Measurements from ENCODE around the gene ABI2.
"Not testable (repeated sequence)": the region's sequence is repeated elsewhere in the genome, so short reads cannot be mapped to it uniquely, and the experiment has no call there.

ABI2 gene

DNA sequence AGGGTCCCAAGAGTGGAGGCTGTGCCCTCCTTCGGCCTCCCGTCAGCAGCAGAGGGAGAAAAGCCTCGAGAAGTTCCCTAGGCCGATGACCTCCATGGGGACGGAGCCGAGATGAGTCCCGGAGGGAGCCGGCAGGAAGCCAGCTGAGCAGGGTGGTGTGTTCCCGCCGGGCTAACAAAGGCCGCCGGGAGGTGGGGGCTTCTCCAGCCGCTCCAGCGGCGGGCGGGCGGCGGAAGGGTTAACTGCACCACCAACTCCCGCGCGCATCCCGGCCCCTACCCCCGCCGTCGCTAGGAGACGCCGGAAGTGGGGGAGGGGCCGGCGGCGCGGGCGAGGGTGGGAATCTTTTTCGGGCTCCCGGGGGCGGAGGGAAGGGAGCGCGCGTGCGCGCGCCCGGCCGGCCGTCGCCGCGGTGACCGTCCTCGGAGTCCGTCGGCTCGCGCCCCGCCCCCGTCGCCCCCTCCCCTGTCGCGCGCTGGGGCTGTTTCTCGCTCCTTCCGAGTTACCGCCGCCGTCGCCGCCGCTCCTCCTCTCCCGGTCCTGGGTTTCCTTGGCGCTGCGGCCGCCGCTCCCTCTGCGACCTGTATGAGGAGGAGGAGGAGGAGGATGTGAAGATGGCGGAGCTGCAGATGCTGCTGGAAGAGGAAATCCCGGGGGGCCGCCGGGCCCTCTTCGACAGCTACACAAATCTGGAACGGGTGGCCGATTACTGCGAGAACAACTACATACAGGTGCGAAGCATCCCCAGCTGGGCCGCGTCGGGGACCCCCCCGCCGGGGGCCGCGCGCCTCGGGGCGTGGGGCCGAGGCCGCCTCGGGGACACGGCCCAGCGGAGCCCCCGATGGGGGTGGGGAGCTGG, at the start of gene ABI2:
Gene ABI2 (plus strand): TSS at position 494 of the 859 bp plus-strand sequence. CDS start 121 bp downstream, at position 615.
- H3K4me3 ChIP-seq (ENCODE audit: low read depth, low read length) = peak within 1 kb of the TSS; percentile 67
- TF ChIP-seq, protein P1, sequence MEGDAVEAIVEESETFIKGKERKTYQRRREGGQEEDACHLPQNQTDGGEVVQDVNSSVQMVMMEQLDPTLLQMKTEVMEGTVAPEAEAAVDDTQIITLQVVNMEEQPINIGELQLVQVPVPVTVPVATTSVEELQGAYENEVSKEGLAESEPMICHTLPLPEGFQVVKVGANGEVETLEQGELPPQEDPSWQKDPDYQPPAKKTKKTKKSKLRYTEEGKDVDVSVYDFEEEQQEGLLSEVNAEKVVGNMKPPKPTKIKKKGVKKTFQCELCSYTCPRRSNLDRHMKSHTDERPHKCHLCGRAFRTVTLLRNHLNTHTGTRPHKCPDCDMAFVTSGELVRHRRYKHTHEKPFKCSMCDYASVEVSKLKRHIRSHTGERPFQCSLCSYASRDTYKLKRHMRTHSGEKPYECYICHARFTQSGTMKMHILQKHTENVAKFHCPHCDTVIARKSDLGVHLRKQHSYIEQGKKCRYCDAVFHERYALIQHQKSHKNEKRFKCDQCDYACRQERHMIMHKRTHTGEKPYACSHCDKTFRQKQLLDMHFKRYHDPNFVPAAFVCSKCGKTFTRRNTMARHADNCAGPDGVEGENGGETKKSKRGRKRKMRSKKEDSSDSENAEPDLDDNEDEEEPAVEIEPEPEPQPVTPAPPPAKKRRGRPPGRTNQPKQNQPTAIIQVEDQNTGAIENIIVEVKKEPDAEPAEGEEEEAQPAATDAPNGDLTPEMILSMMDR (IDR thresholded peaks at IDR 0.05; ENCODE audit: insufficient read depth, low read depth, low read length, missing control alignments) = no peak
- peak; percentile 83 for DNase-seq (ENCODE audit: low read depth)

DNA sequence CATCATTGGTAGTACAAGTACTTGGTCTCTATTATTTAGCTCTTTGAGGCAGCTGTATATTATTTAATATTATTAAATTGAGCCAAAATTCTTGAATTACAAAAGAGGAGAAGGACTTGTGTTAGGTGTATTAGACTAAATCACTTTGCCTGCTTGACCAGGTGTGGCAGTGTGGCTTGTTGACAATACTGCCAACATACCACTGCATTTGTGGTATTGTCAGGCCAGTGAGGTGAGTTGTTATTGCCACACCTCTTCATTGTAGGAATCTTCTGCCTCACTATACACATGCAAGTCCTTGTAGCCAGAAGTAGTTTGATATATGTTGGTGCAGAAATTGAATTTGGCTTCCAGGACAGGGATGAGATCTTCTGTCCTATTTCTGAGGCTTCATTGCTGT, 48.9 kb upstream of the ABI2 start:
- DNase-seq (ENCODE audit: low read depth) = no peak
- TF ChIP-seq, protein P1 (IDR thresholded peaks at IDR 0.05; ENCODE audit: insufficient read depth, low read depth, low read length, missing control alignments) = no peak
- no peak overlapping the region for H3K4me3 ChIP-seq (ENCODE audit: low read depth, low read length)

DNA sequence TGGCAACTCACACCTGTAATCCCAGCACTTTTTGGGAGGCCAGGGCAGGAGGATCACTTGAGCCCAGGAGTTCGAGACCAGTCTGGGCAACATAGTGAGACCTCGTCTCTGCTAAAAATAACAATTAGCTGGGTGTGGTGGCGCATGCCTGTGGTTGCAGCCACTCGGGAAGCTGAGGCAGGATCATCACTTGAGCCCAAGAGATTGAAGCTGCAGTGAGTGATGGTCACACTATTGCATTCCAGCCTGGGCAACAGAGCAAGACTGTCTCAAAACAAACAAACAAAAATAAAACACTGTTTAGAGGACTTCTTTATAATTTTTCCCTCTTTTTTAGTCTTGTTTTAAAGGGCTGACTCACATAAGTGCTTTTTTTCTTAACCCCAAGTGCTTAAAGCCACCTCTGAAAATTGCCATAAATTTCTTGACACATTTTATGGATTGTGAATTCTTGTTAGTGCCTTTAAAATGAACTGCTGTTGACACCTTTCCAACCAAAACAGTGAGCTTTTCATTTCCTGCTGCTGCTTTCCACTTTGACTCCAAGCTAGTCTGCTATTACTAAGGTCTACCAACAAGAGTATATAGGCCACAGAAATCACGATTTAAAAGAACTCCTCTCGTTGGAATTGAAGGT, 47.6 kb upstream of the ABI2 start:
- no peak for DNase-seq (ENCODE audit: low read depth)

DNA sequence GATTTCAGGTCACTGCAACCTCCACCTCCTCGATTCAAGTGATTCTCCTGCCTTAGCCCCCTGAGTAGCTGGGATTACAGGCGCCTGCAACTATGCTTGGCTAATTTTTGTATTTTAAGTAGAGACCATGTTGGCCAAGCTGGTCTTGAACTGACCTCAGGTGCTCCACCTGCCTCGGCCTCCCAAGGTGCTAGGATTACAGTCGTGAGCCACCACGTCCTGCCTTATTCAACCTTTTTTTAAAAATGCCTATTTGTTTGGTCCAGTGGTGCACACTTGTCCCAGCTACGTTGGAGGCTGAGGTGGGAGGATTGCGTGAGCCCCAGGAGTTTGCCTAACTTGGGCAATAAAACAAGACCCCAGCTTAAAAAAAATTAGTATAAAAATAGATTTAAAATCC, 46.1 kb upstream of the ABI2 start:
- no peak overlapping the region for H3K4me3 ChIP-seq (ENCODE audit: low read depth, low read length)
- DNase-seq (ENCODE audit: low read depth) = no peak
- TF ChIP-seq, protein P1 (IDR thresholded peaks at IDR 0.05; ENCODE audit: insufficient read depth, low read depth, low read length, missing control alignments) = no peak

More for the DNA sequence above, 47.6 kb upstream of the ABI2 start:
- no peak overlapping the region for H3K4me3 ChIP-seq (ENCODE audit: low read depth, low read length)
- TF ChIP-seq, protein P1 (IDR thresholded peaks at IDR 0.05; ENCODE audit: insufficient read depth, low read depth, low read length, missing control alignments) = no peak

DNA sequence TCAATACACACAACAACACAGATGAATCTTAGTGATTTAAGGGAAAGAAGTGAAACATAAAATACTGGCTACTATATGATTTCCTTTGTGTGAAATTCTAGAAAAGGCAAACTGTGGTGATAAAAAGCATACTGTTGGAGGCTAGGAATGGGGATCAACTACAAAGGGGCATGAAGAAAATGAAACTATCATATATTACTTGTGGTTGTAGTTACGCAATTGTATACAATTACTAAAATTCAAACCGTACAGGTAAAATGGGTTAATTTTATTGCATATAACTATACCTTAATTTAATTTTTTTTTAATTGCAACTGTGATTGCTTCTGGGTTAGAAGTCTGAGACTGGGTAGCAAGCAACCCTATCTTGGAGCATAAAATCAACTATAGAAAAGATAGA, 41.7 kb upstream of the ABI2 start:
- no peak overlapping the region for H3K4me3 ChIP-seq (ENCODE audit: low read depth, low read length)
- DNase-seq (ENCODE audit: low read depth) = no peak
- TF ChIP-seq, protein P1 (IDR thresholded peaks at IDR 0.05; ENCODE audit: insufficient read depth, low read depth, low read length, missing control alignments) = no peak

DNA sequence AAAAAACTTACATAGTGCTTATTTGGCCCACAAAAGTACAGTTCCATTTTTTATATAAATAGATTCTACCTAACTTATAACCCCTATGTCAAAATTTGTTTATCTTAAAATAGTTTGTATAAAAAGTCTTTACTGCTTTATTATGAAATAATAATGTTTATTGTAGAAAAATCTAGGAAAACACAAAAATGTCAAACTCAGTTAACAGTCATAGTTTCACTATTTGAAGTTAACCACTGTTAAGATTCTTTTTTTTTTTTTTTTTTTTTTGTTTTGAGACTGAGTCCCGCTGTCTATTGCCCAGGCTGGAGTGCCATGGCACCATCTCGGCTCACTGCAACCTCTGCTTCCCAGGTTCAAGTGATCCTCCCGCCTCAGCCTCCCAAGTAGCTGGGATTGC, 26.5 kb upstream of the ABI2 start:
- TF ChIP-seq, protein P1 (IDR thresholded peaks at IDR 0.05; ENCODE audit: insufficient read depth, low read depth, low read length, missing control alignments) = no peak
- no peak for DNase-seq (ENCODE audit: low read depth)

DNA sequence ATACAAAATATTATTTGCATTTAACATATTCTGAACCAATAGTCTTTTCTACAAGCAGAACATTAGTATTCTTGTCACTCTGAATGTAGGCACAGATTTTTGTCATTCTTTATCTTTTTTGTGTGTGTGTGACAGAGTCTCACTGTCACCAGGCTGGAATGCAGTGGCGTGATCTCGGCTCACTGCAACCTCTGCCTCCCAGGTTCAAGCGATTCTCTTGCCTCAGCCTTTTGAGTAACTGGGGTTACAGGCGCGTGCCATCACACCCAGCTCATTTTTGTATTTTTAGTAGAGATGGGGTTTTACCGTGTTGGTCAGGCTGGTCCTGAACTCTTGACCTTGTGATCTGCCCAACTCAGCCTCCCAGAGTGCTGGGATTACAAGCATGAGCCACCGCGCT, 25.6 kb upstream of the ABI2 start:
- not testable (repeated sequence) for DNase-seq (ENCODE audit: low read depth)

More for the DNA sequence above, 26.5 kb upstream of the ABI2 start:
- no peak overlapping the region for H3K4me3 ChIP-seq (ENCODE audit: low read depth, low read length)

More for the DNA sequence above, 25.6 kb upstream of the ABI2 start:
- H3K4me3 ChIP-seq (ENCODE audit: low read depth, low read length) = not testable (repeated sequence)
